ENCODE results near the gene GLP2R. TPM values are rescaled to one million over a fixed set of nuclear protein-coding genes. Genes with fewer than 3 reads are reported as not detected.

The GLP2R gene
- total RNA-seq, 2 experiments from 2014 or later, result not detected

DNA sequence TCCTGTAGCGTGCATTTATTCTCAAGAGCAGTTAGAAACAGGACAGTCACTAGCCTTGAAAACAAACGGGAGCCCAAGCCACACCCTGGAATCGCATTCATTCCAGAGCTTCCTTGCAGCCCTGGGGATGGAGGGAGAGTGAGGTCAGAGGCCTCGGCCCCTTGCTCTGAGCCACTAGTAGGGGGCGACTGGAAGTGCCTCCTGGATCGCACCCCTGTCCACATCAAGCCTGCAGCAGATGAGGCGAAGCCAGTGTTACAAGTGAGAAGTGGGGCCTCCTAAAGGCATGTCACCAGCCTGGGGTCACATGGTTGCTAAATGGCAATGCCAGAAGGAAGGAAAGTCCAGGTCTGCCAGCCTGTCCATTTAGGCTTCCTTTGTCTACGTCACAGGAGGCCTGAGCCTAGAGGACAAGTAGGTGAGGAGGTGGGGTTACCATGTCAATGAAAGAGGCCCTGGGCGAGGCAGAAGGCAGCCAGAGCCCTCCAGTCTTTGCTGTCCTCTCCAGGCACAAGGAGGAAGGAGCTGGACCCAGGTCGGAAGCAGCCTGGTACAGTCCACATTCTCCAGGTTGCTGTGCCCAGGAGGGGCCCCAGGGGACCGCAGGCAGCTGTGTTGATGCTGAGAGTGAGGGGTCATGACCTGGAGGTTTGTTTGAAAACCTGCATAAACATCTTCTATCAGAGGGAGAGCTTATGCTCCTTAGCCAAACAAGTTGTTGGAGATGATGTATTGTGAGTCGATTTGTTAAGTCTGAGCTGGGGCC lies 82.3 kb downstream of the GLP2R start:
- Histone ChIP-seq H2AFZ (ENCODE audit: low read length) (no peak overlapping the region), H3K36me3 (ENCODE audit: insufficient read depth, low read length) (no peaks in the 10 kb centered on the region), H3K9me2 (ENCODE audit: insufficient read depth, low read length) (no peaks in the 10 kb centered on the region), H3K4me3 (ENCODE audit: low read depth, low read length, poor library complexity, severe bottlenecking) (no peak overlapping the region), H3K79me2 (ENCODE audit: insufficient read depth, low read depth, low read length) (no peaks in the 10 kb centered on the region), H4K20me1 (ENCODE audit: insufficient read depth, low read length) (no peaks in the 10 kb centered on the region), H3K27ac (ENCODE audit: low read depth, low read length, poor library complexity, severe bottlenecking) (no peak overlapping the region), H3K4me1 (ENCODE audit: insufficient read depth, low read length, poor library complexity, severe bottlenecking) (no peaks in the 10 kb centered on the region), H3K4me2 (ENCODE audit: low read length) (no peak overlapping the region), H3K9me3 (ENCODE audit: low read length) (no peaks in the 10 kb centered on the region)
- BruUV-seq (replicated peaks), result no TSS peak
- TF ChIP-seq, protein P1, sequence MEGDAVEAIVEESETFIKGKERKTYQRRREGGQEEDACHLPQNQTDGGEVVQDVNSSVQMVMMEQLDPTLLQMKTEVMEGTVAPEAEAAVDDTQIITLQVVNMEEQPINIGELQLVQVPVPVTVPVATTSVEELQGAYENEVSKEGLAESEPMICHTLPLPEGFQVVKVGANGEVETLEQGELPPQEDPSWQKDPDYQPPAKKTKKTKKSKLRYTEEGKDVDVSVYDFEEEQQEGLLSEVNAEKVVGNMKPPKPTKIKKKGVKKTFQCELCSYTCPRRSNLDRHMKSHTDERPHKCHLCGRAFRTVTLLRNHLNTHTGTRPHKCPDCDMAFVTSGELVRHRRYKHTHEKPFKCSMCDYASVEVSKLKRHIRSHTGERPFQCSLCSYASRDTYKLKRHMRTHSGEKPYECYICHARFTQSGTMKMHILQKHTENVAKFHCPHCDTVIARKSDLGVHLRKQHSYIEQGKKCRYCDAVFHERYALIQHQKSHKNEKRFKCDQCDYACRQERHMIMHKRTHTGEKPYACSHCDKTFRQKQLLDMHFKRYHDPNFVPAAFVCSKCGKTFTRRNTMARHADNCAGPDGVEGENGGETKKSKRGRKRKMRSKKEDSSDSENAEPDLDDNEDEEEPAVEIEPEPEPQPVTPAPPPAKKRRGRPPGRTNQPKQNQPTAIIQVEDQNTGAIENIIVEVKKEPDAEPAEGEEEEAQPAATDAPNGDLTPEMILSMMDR (conservative IDR thresholded peaks at IDR 0.05; ENCODE audit: low read length), result no peak
- TF ChIP-seq EZH2phosphoT487 (IDR thresholded peaks at IDR 0.05; ENCODE audit: borderline replicate concordance, low read depth, low read length), result no peak
- intact Hi-C loops (cut with micrococcal nuclease; ENCODE audit: unreplicated experiment), result no loop called here
- DNase-seq (ENCODE audit: low spot score), result no peak
- CTCF ChIA-PET (ENCODE audit: unreplicated experiment), result interaction anchor here (1.2 kb wide), 1 partner anchor 80 kb away, joined by 3 read pairs; no protein-coding TSS in a partner anchor
- POLR2A ChIA-PET, result interaction anchor here (0.6 kb wide), 1 partner anchor 257 kb away, joined by 5 read pairs; no protein-coding TSS in a partner anchor

DNA sequence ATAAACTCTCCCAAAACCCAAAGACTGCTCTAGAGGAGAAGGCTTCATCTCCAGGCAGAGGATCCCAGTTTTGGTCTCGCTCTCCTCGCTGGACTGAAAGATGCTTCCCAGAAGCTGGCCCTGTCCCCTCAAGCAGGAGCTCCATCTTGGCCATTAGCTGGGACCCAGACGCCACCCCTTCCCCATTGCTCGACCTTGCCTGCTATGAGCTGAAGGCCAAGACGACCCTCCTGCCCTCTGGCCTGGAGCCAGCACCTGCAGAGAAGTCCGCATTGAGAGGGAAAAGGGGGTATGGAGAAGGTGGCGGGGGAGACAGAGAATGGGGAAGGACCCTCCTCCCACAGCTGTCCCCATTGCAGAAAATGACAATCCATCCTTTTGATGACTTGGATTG lies 82.9 kb downstream of the GLP2R start:
- no peaks in the 10 kb centered on the region for H4K20me1 ChIP-seq (ENCODE audit: insufficient read depth, low read length)
- H3K9me3 ChIP-seq (ENCODE audit: low read length), result no peaks in the 10 kb centered on the region
- no TSS peak for BruUV-seq (replicated peaks)
- H2AFZ ChIP-seq (ENCODE audit: low read length), result no peak overlapping the region
- TF ChIP-seq, protein P1 (conservative IDR thresholded peaks at IDR 0.05; ENCODE audit: low read length), result no peak
- TF ChIP-seq EZH2phosphoT487 (IDR thresholded peaks at IDR 0.05; ENCODE audit: borderline replicate concordance, low read depth, low read length), result no peak
- intact Hi-C loops (cut with micrococcal nuclease; ENCODE audit: unreplicated experiment), result no loop called here
- no peak overlapping the region for H3K4me2 ChIP-seq (ENCODE audit: low read length)
- H3K4me1 ChIP-seq (ENCODE audit: insufficient read depth, low read length, poor library complexity, severe bottlenecking), result no peaks in the 10 kb centered on the region
- ChIA-PET CTCF (ENCODE audit: unreplicated experiment) (no interaction called here), POLR2A (no interaction called here)
- H3K9me2 ChIP-seq (ENCODE audit: insufficient read depth, low read length), result no peaks in the 10 kb centered on the region
- no peaks in the 10 kb centered on the region for H3K36me3 ChIP-seq (ENCODE audit: insufficient read depth, low read length)
- H3K27ac ChIP-seq (ENCODE audit: low read depth, low read length, poor library complexity, severe bottlenecking), result no peak overlapping the region
- no peaks in the 10 kb centered on the region for H3K79me2 ChIP-seq (ENCODE audit: insufficient read depth, low read depth, low read length)
- no peak overlapping the region for H3K4me3 ChIP-seq (ENCODE audit: low read depth, low read length, poor library complexity, severe bottlenecking)
- no peak for DNase-seq (ENCODE audit: low spot score)

DNA sequence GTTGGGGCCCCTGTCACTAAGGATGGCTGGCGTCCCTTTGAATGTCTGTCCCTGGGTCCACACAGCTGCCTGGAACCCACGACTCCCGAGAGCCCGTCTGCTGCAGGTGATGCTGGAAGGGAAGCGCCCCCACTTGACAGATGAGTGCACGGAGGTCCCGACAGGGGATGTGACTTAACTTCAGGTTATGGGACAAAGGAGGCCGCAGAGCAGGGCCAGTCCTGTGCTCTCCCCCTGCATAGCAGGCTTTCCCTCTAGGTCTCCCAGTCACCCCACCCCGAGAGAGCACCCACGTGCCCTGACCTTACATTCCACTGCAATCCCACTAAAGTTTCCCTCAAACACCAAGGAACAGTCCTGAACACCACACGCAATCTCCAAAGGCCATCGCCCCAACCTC lies 85.4 kb downstream of the GLP2R start:
- TF ChIP-seq, protein P1 (conservative IDR thresholded peaks at IDR 0.05; ENCODE audit: low read length), result no peak
- Histone ChIP-seq H3K27ac (ENCODE audit: low read depth, low read length, poor library complexity, severe bottlenecking) (no peak overlapping the region), H3K9me2 (ENCODE audit: insufficient read depth, low read length) (no peaks in the 10 kb centered on the region), H2AFZ (ENCODE audit: low read length) (no peak overlapping the region), H3K4me3 (ENCODE audit: low read depth, low read length, poor library complexity, severe bottlenecking) (no peak overlapping the region), H3K4me2 (ENCODE audit: low read length) (no peak overlapping the region), H3K9me3 (ENCODE audit: low read length) (no peaks in the 10 kb centered on the region), H3K79me2 (ENCODE audit: insufficient read depth, low read depth, low read length) (no peaks in the 10 kb centered on the region), H4K20me1 (ENCODE audit: insufficient read depth, low read length) (no peaks in the 10 kb centered on the region), H3K4me1 (ENCODE audit: insufficient read depth, low read length, poor library complexity, severe bottlenecking) (no peaks in the 10 kb centered on the region), H3K36me3 (ENCODE audit: insufficient read depth, low read length) (no peaks in the 10 kb centered on the region)
- ChIA-PET POLR2A (no interaction called here), CTCF (ENCODE audit: unreplicated experiment) (no interaction called here)
- no TSS peak for BruUV-seq (replicated peaks)
- DNase-seq (ENCODE audit: low spot score), result no peak
- intact Hi-C loops (cut with micrococcal nuclease; ENCODE audit: unreplicated experiment), result no loop called here
